Aorta (tissue), 5 donors: Measurements from ENCODE around the gene IGSF8. TPM values are rescaled to one million over a fixed set of nuclear protein-coding genes. Genes with fewer than 3 reads are reported as not detected.

Source experiments
- ATAC-seq: fragments of 200-7000 bp; cut with Tn5 transposase; one replicate; pipeline ENCODE4 v1.9.1; 2022; ENCODE audit warnings: moderate library complexity; ENCODE audit not compliant: low FRiP score
- DNase-seq, 2 donors: peaks; one replicate each; pipeline ENCODE4 v3.0.0-alpha.2; 2020
- H3K27ac ChIP-seq, 2 donors: one replicate each; pipeline ENCODE4 v1.5.1; 2013; ENCODE audit warnings: low read length in 2 of 2, mild to moderate bottlenecking in 2 of 2, moderate library complexity in 2 of 2, control low read depth in 1 of 2, inconsistent platforms in 1 of 2, low read depth in 1 of 2
- H3K27me3 ChIP-seq, 2 donors: one replicate each; pipeline ENCODE4 v1.6.1; 2013; ENCODE audit warnings: control low read depth in 1 of 2, low read length in 1 of 2, mild to moderate bottlenecking in 1 of 2, moderate library complexity in 1 of 2; ENCODE audit not compliant: insufficient read depth in 2 of 2, control insufficient read depth in 1 of 2
- H3K36me3 ChIP-seq, 2 donors: one replicate each; pipeline ENCODE4 v1.6.1; 2013; ENCODE audit warnings: control low read depth in 1 of 2, low read length in 1 of 2, mild to moderate bottlenecking in 1 of 2; ENCODE audit not compliant: insufficient read depth in 2 of 2, control insufficient read depth in 1 of 2
- H3K4me1 ChIP-seq, 2 donors: one replicate each; pipeline ENCODE4 v1.6.1; 2013; ENCODE audit warnings: low read length in 2 of 2, control low read depth in 1 of 2, mild to moderate bottlenecking in 1 of 2, moderate library complexity in 1 of 2; ENCODE audit not compliant: insufficient read depth in 2 of 2, control insufficient read depth in 1 of 2
- H3K4me3 ChIP-seq, 2 donors: one replicate each; pipeline ENCODE4 v1.5.1; 2013; ENCODE audit warnings: low read length in 2 of 2, control low read depth in 1 of 2, mild to moderate bottlenecking in 1 of 2
- H3K9me3 ChIP-seq: one replicate; pipeline ENCODE4 v1.6.1; 2013; ENCODE audit warnings: mild to moderate bottlenecking, low read length; ENCODE audit not compliant: control insufficient read depth
- WGBS, 2 donors: extraction: QIAGEN DNeasy Blood & Tissue Kit; methylation state at CpG; one replicate each; pipeline ENCODE4 v1.1.7; 2013; 5-methylcytosine and 5-hydroxymethylcytosine counted together
- intact Hi-C, 2 donors: fragments of 100-400 bp; cut with DNase I; formaldehyde crosslinking; loops; one replicate each; pipeline versions ENCODE4 v1.14.2 to v1.15.0; 2022
- polyA plus RNA-seq, 2 donors: library from polyadenylated mRNA; stranded (reverse); fragments of 200-250 nt; gene quantifications; one replicate each; pipeline ENCODE4 v1.2.3, GENCODE V29; 2013
- total RNA-seq, 2 donors: library from RNA; stranded (reverse); fragmentation: NEBNext Ultra II Directional; extraction: Animal tissue kit (Norgen Biotek cat#: 25700); gene quantifications; one replicate each; pipeline ENCODE4 v1.2.1, GENCODE V29; 2021
- donor health status: healthy with polysubstance abuse.
- donor health status: Bipolar disorder and iron deficiency.
- donor health status: DM: no; HTN: no; CAD: no.
- donor health status: DM: no; HTN: no; CAD: no.
- donor health status: DM: yes; HTN: yes; CAD: no.

Gene IGSF8
- total and polyA plus RNA-seq, 4 donors: 10.5 to 48.0 (median 31.5) TPM

- H3K4me1 ChIP-seq: peaks cover 0 to 4% of the 10 kb centered on the region in 2 donors
- H3K36me3 ChIP-seq: peaks cover 0 to 8% of the 10 kb centered on the region in 2 donors
- WGBS, 2 donors: 52 to 66% methylated on average over 5 of the region's 5 CpGs
Measured at GRCh38 chr1:160136926-160137200, 38.4 kb upstream of the IGSF8 start.

DNA sequence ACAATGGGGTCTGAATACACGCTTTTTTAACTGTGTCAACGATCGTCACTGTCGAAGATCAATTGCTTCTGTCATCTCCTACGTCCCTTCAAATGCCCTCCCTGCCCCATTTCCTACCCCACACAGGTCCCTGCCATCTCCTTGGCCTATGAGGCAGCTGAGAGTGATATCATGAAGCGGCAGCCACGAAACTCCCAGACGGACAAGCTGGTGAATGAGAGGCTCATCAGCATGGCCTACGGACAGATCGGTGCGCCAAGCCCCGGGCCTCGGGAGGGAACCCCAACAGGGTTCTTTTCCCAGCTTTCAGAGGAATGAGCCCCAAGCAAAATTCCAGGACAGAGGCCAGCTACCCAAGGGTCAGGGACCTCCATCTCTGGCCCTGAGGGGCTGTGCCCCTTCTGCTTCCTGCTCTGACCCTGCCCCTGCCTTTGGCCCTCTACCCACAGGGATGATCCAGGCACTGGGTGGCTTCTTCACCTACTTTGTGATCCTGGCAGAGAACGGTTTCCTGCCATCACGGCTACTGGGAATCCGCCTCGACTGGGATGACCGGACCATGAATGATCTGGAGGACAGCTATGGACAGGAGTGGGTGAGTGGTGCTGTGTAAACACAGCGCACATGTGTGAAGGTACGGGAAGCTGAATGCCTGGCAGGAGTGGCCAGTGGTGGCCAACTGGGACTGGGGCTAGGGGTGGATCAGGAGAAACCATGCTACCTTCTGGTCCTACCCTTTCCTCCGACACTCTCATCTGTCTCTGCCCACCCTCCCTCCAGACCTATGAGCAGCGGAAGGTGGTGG is 37.9 kb upstream of the IGSF8 start:
- H3K36me3 ChIP-seq: peaks cover 0 to 8% of the 10 kb centered on the region in 2 donors
- peaks cover 0 to 5% of the 10 kb centered on the region in 2 donors for H3K4me1 ChIP-seq
- H3K27me3 ChIP-seq: no peaks in the 10 kb centered on the region
- H3K4me3 ChIP-seq: no peak overlapping the region
- intact Hi-C loops: no loop called here
- ATAC-seq (no peak), DNase-seq (peak in 1 of 2 donors; percentile 63)
- WGBS, 2 donors: 86 to 88% methylated on average over 22 of the region's 22 CpGs
- H3K9me3 ChIP-seq: no peaks in the 10 kb centered on the region
- peak overlapping the region in 1 of 2 donors; percentile 2 for H3K27ac ChIP-seq

More at GRCh38 chr1:160136926-160137200, 38.4 kb upstream of the IGSF8 start:
- H3K9me3 ChIP-seq: no peaks in the 10 kb centered on the region
- peak overlapping the region; percentile 2 to 52 for H3K27ac ChIP-seq
- no peak overlapping the region for H3K4me3 ChIP-seq
- DNase-seq: peak in 1 of 2 donors; percentile 54
- intact Hi-C loops: no loop called here
- no peaks in the 10 kb centered on the region for H3K27me3 ChIP-seq
- ATAC-seq: no peak

DNA sequence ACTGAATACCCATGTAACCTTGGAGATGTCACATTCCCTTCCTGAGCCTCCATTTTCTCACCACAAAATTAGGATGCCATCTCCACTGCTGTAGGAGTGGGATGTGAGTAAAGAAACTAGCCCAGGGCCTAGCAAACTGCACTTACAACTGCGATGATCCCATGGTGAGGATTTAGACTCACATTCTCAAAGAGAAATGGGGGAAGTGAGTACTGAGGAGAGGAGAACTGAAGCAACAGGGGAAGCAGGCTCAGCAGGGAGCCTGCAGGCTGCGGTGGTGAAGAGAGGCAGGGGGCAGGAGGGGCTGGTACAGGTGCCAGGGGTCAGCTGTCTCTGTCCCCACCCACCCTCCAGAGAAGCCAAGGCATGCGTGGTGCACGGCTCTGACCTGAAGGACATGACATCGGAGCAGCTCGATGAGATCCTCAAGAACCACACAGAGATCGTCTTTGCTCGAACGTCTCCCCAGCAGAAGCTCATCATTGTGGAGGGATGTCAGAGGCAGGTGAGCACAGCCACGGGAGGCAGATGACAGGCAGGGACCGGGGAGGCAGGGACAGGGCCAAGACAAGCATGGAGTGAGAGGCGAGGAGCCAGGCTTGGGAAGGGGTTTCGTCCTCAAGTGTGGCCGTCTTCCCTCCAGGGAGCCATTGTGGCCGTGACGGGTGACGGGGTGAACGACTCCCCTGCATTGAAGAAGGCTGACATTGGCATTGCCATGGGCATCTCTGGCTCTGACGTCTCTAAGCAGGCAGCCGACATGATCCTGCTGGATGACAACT is 36.6 kb upstream of the IGSF8 start:
- Histone ChIP-seq H3K27me3 (no peaks in the 10 kb centered on the region), H3K4me1 (peaks cover 2 to 10% of the 10 kb centered on the region in 2 donors), H3K27ac (peak overlapping the region in 1 of 2 donors; percentile 2), H3K9me3 (no peaks in the 10 kb centered on the region), H3K4me3 (no peak overlapping the region), H3K36me3 (peaks cover 0 to 8% of the 10 kb centered on the region in 2 donors)
- intact Hi-C loops: no loop called here
- peak in 1 of 2 donors; percentile 42 for DNase-seq
- 84 to 85% methylated on average over 20 of the region's 20 CpGs for WGBS, 2 donors
- ATAC-seq: no peak

GRCh38 chr1:160133990-160134770 is 35.8 kb upstream of the IGSF8 start:
- H3K4me3 ChIP-seq: no peak overlapping the region
- DNase-seq (peak in 1 of 2 donors; percentile 57), ATAC-seq (no peak)
- WGBS, 2 donors: 84 to 89% methylated on average over 9 of the region's 9 CpGs
- peaks cover 0 to 7% of the 10 kb centered on the region in 2 donors for H3K36me3 ChIP-seq
- intact Hi-C loops: no loop called here
- H3K9me3 ChIP-seq: no peaks in the 10 kb centered on the region
- H3K27me3 ChIP-seq: no peaks in the 10 kb centered on the region
- H3K27ac ChIP-seq: peak overlapping the region in 1 of 2 donors; percentile 2
- peaks cover 2 to 10% of the 10 kb centered on the region in 2 donors for H3K4me1 ChIP-seq

GRCh38 chr1:160131803-160132565 is 33.6 kb upstream of the IGSF8 start:
- peaks cover 4 to 6% of the 10 kb centered on the region in 2 donors for H3K4me1 ChIP-seq
- no peaks in the 10 kb centered on the region for H3K9me3 ChIP-seq
- intact Hi-C loops: no loop called here
- H3K27me3 ChIP-seq: no peaks in the 10 kb centered on the region
- H3K27ac ChIP-seq: peak overlapping the region; percentile 71 to 95
- peaks cover 0 to 12% of the 10 kb centered on the region in 2 donors for H3K36me3 ChIP-seq
- H3K4me3 ChIP-seq: no peak overlapping the region
- DNase-seq (peak in 1 of 2 donors; percentile 84), ATAC-seq (peak; percentile 79)
- WGBS, 2 donors: 10 to 15% methylated on average over 8 of the region's 8 CpGs

DNA sequence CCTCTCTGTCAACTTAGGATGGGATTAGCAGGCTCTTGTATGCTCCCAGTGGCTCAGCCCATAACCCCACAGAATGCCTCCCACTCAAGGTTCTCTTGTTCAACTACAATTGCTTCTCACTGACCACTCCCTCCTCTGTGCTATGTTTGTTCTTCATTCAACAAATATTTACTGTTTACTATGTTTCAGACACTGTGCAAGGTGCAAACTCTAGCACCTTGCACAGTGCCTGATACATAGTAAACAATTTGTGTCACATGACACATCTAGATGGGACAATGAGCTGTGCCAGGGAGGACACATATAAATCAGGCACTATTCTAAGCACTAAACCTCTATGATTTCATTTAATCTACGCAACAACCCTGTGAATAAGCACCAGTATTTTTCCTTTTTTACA is 32.5 kb upstream of the IGSF8 start:
- ATAC-seq (no peak), DNase-seq (no peak)
- H3K27me3 ChIP-seq: no peaks in the 10 kb centered on the region
- H3K4me3 ChIP-seq: no peak overlapping the region
- peak overlapping the region; percentile 71 to 95 for H3K27ac ChIP-seq
- WGBS, 2 donors: 88 to 99% methylated on average over 1 of the region's 1 CpG
- peaks cover 4 to 6% of the 10 kb centered on the region in 2 donors for H3K4me1 ChIP-seq
- H3K36me3 ChIP-seq: peaks cover 0 to 12% of the 10 kb centered on the region in 2 donors
- intact Hi-C loops: no loop called here
- no peaks in the 10 kb centered on the region for H3K9me3 ChIP-seq

DNA sequence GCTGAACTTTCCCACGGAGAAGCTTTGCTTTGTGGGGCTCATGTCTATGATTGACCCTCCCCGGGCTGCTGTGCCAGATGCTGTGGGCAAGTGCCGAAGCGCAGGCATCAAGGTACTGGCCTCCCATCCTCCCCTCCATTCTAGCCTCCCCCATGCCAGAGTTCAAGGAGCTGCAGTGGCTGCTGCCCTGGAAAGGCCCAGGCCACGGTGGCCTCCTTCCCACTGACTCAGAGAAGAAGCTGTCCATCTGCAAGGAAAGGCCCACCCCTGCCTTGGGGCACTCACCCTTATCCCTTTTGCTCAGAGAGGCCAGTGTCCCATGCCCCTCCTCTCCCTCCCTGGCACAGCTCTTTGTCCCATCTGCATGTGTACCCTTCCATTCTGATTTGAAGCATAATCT is 32.1 kb upstream of the IGSF8 start:
- DNase-seq: peak in 1 of 2 donors; percentile 62
- Histone ChIP-seq H3K27me3 (no peaks in the 10 kb centered on the region), H3K4me3 (no peak overlapping the region), H3K9me3 (no peaks in the 10 kb centered on the region), H3K36me3 (peaks cover 0 to 12% of the 10 kb centered on the region in 2 donors), H3K27ac (peak overlapping the region; percentile 71 to 95), H3K4me1 (peaks cover 6% of the 10 kb centered on the region in 2 donors)
- intact Hi-C loops: no loop called here
- ATAC-seq: no peak
- WGBS, 2 donors: 82 to 84% methylated on average over 5 of the region's 5 CpGs

GRCh38 chr1:160129966-160130365 is 31.5 kb upstream of the IGSF8 start:
- ATAC-seq: no peak

More at GRCh38 chr1:160129966-160130365, 31.5 kb upstream of the IGSF8 start:
- Histone ChIP-seq H3K4me3 (no peak overlapping the region), H3K9me3 (no peaks in the 10 kb centered on the region), H3K27ac (peak overlapping the region in 1 of 2 donors; percentile 9), H3K36me3 (peaks cover 0 to 9% of the 10 kb centered on the region in 2 donors), H3K27me3 (no peaks in the 10 kb centered on the region), H3K4me1 (peaks cover 6% of the 10 kb centered on the region in 2 donors)
- WGBS, 2 donors: 91 to 93% methylated on average over 11 of the region's 11 CpGs
- peak in 1 of 2 donors; percentile 46 for DNase-seq
- intact Hi-C loops: no loop called here
